Heart left ventricle (tissue), 13 donors: ENCODE measurements around the gene KIF5A.

Source experiments
- CTCF ChIP-seq, 12 donors: fragments of 200-600 bp; sonication (generic) in 4 of 12; IDR thresholded peaks; one replicate each; pipeline versions ENCODE4 v1.5.0 to v1.8.0; 2018 to 2022; ENCODE audit warnings: antibody characterized with exemption in 12 of 12, mild to moderate bottlenecking in 5 of 12
- POLR2A ChIP-seq, 2 donors: fragments of 450-650 bp; IDR thresholded peaks; one replicate each; pipeline ENCODE4 v1.6.1; 2017; ENCODE audit warnings: antibody characterized with exemption in 2 of 2, mild to moderate bottlenecking in 2 of 2, moderate library complexity in 2 of 2
- donor health status: ischemic (EF 13 %, LVEDD 7.1; RV severe dilation, severe dysfunction).
- donor health status: DM: no; HTN: yes; CAD: no.
- donor health status: DM: no; HTN: no; CAD: no.
- donor health status: ischemic (EF 25% LVEDD 6.9; RV normal size, moderate dysfunction).
- donor health status: ischemic (EF 25% LVEDD 5.7; RV mildly dilated, moderate dysfunction).
- donor health status: ischemic (EF 35%, LVEDD 5.7; RV mildly dilated, moderate dysfunction).
- donor health status: nonischemic (EF 11% LVEDD 7.7; RV severe dilation, severe dysfunction).
- donor health status: DM: yes; HTN: yes; CAD: no.
- donor health status: PGD.
- donor health status: ischemic (EF 29% LVEDD 5.4; RV normal size, mild dysfunction).
- donor health status: nonischemic (EF 23%, LVEDD 6.1; RV moderate dilation, normal function).

GRCh38 chr12:57541717-57542116 lies 8.1 kb upstream of the KIF5A start:
- TF ChIP-seq CTCF (IDR thresholded peaks at IDR 0.05) = no peak
- no peak for TF ChIP-seq POLR2A (IDR thresholded peaks at IDR 0.05)
